Activated CD8-positive, alpha-beta T cell treated with anti-CD3 and anti-CD28 coated beads for 36 hours (primary cell): ENCODE measurements around the gene CDC14B. TPM values are rescaled to one million over a fixed set of nuclear protein-coding genes. Genes with fewer than 3 reads are reported as not detected.

Experiments used
- ATAC-seq: fragments of 200-7000 bp; cut with Tn5 transposase; one replicate; pipeline ENCODE4 v1.10.0; 2021; ENCODE audit warnings: mild to moderate bottlenecking, moderate library complexity
- CTCF ChIA-PET: fragments of 350-600 bp; sonication (Branson Sonifier 250); formaldehyde crosslinking; loops from one replicate; lab custom pipeline; 2021; ENCODE audit warnings: antibody characterized with exemption; lab: Charles Lee
- POLR2A ChIA-PET: fragments of 350-600 bp; sonication (Branson Sonifier 250); formaldehyde crosslinking; loops from one replicate; lab custom pipeline; 2021; ENCODE audit warnings: antibody characterized with exemption; lab: Charles Lee
- DNase-seq: peaks from one replicate; pipeline ENCODE4 v3.0.0-alpha.2; 2020
- H3K27ac Mint-ChIP-seq: one replicate; pipeline ENCODE4 v1.8.0; 2021; ENCODE audit warnings: mild to moderate bottlenecking, mixed read lengths
- H3K27me3 Mint-ChIP-seq: one replicate; pipeline ENCODE4 v1.8.0; 2021; ENCODE audit warnings: mixed read lengths
- H3K36me3 Mint-ChIP-seq: one replicate; pipeline ENCODE4 v1.8.0; 2021; ENCODE audit warnings: low read depth, mixed read lengths
- H3K4me1 Mint-ChIP-seq: one replicate; pipeline ENCODE4 v1.8.0; 2021; ENCODE audit warnings: low read depth, mixed read lengths
- H3K4me3 Mint-ChIP-seq: one replicate; pipeline ENCODE4 v1.8.0; 2021; ENCODE audit warnings: mild to moderate bottlenecking, moderate library complexity, mixed read lengths
- H3K9me3 Mint-ChIP-seq: one replicate; pipeline ENCODE4 v1.8.0; 2021; ENCODE audit warnings: mixed read lengths
- CTCF ChIP-seq: fragments of 200-600 bp; IDR thresholded peaks from one replicate; pipeline ENCODE4 v1.8.0; 2022; ENCODE audit warnings: antibody characterized with exemption, mild to moderate bottlenecking
- intact Hi-C: fragments of 100-400 bp; cut with micrococcal nuclease; formaldehyde crosslinking; loops from one replicate; pipeline ENCODE4 v1.10.0; 2022
- total RNA-seq, 2 experiments: library from RNA; stranded (reverse); gene quantifications; one replicate each; pipeline ENCODE4 v1.2.3, GENCODE V29; 2021

CDC14B gene
- total RNA-seq, 2 experiments from 2014 or later: 0.27 to 0.54 TPM

DNA sequence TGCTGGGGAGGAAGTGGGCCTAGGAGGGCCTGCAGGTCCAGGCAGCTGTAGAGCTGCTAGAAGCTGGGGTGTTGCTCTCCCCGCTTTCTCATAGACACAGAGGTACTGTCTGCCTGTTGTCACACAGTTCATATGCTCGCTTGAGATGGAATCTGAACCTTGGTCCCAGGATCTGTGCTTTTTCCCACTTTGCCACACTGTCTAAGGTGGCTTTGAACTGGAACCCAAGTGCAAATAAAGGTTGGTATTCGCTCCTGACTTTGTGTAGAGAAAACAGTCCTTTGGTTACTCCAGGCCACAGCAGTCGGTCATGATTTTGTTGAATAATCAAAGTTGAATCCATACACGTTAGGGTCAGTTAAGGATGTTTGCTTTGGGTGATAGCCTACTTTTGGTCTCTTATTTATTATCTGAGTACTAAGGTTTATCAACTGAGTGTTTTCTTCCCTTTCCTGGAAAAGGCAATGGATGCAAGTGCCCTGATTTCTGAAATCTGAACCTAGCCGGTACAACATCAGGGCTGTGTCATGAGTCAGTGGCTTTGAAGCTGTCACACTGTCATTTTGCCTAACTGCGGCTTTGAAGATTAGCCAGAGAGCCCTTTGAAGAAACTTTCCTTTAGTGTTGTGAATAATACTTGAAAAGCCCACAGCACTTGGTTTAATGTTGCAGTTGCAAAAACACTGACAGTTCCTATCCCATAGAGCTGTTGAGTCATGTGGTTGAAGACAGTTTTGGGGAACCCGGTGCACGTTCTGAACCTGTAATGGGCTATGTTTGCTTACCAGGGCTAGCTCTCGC, 128.4 kb downstream of the CDC14B start:
- intact Hi-C loops: no loop called here
- Mint-ChIP-seq H3K27ac (peak overlapping the region; percentile 65), H3K4me3 (no peak overlapping the region), H3K4me1 (peaks cover 9% of the 10 kb centered on the region), H3K9me3 (no peaks in the 10 kb centered on the region), H3K27me3 (no peaks in the 10 kb centered on the region), H3K36me3 (peaks cover 22% of the 10 kb centered on the region)
- DNase-seq (peak; percentile 51), ATAC-seq (peak; percentile 89)
- ChIA-PET POLR2A (interaction anchor here (1.0 kb wide), 1 partner anchor 13 kb away, joined by 4 read pairs; no protein-coding TSS in a partner anchor), CTCF (interaction anchor here (1.2 to 1.6 kb wide), 2 partner anchors 18 to 49 kb away, joined by 3 read pairs; no protein-coding TSS in a partner anchor)
- no peak for TF ChIP-seq CTCF

DNA sequence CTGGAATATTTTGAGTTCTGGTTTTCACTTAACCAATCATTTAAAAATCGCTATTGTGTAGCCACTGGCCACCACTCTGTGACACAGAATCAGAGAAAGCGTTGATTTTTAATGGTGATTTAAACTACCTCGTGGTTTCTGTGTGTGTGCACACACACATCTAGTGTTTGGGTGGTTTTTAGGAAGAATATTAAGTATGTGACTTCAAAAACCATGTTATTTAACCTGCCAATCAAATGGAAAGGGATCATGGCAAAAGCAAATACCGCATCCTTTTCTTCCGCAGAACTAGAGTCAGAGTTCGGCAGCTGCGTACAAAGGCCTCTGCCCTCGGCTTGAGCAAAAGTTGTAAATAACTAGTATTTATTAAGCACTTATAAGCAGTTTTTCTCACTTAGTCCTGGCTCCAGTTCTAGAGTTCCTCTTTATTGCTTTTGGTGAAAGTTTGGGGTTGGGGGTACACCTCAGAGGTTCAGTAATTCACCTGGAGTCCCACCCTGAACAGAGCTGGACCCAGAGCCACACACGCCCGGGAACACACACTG, 129.0 kb downstream of the CDC14B start:
- Mint-ChIP-seq H3K4me1 (peaks cover 10% of the 10 kb centered on the region), H3K36me3 (peaks cover 25% of the 10 kb centered on the region), H3K9me3 (no peaks in the 10 kb centered on the region), H3K27ac (no peak overlapping the region), H3K27me3 (no peaks in the 10 kb centered on the region), H3K4me3 (no peak overlapping the region)
- TF ChIP-seq CTCF: no peak
- intact Hi-C loops: no loop called here
- DNase-seq (no peak), ATAC-seq (no peak)
- POLR2A ChIA-PET: no interaction called here
- CTCF ChIA-PET: interaction anchor here (1.2 to 1.4 kb wide), 2 partner anchors 19 to 49 kb away, joined by 3 read pairs; no protein-coding TSS in a partner anchor

DNA sequence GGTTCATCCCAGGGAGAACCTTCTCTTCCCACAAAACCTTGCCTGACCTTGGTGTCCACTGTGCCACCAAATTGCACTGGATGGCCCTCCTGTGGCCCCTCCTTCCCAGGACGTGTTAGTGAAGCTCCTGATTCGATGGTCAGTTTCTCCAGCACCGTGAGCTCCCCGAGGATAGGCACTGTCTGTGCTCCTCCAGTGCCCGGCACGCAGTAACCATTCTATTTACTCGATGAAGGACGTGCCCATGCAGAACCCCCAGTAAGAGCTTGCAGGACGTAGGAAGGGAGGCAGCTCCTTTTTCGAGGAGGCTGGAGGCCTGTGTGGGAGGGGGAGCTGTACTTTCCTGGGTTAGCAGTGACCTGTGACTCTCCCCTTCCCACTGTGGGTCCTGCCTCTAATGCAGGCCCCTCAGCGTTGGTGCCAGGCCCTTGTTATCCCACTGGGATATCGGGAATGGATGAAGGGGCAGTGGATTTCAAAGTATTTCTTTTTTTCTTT, 130.1 kb downstream of the CDC14B start:
- peaks cover 13% of the 10 kb centered on the region for H3K4me1 Mint-ChIP-seq

GRCh38 chr9:96487949-96488348, 131.7 kb downstream of the CDC14B start:
- CTCF ChIA-PET: no interaction called here
- Mint-ChIP-seq H3K27ac (no peak overlapping the region), H3K4me3 (no peak overlapping the region), H3K4me1 (peaks cover 18% of the 10 kb centered on the region), H3K9me3 (no peaks in the 10 kb centered on the region), H3K36me3 (peaks cover 35% of the 10 kb centered on the region), H3K27me3 (no peaks in the 10 kb centered on the region)
- POLR2A ChIA-PET: no interaction called here
- ATAC-seq (no peak), DNase-seq (no peak)
- intact Hi-C loops: no loop called here
- TF ChIP-seq CTCF: no peak

More for the DNA sequence above, 130.1 kb downstream of the CDC14B start:
- no peak overlapping the region for H3K4me3 Mint-ChIP-seq
- DNase-seq (no peak), ATAC-seq (no peak)
- ChIA-PET CTCF (interaction anchor here (1.4 kb wide), 1 partner anchor 48 kb away, joined by 3 read pairs; no protein-coding TSS in a partner anchor), POLR2A (no interaction called here)
- intact Hi-C loops: no loop called here
- TF ChIP-seq CTCF: no peak
- H3K9me3 Mint-ChIP-seq: no peaks in the 10 kb centered on the region
- peaks cover 32% of the 10 kb centered on the region for H3K36me3 Mint-ChIP-seq
- no peaks in the 10 kb centered on the region for H3K27me3 Mint-ChIP-seq
- H3K27ac Mint-ChIP-seq: no peak overlapping the region

- no peak for TF ChIP-seq CTCF
- ATAC-seq (no peak), DNase-seq (no peak)
- Mint-ChIP-seq H3K9me3 (no peaks in the 10 kb centered on the region), H3K4me1 (peaks cover 18% of the 10 kb centered on the region), H3K4me3 (no peak overlapping the region), H3K27me3 (no peaks in the 10 kb centered on the region), H3K27ac (no peak overlapping the region), H3K36me3 (peaks cover 39% of the 10 kb centered on the region)
- ChIA-PET POLR2A (no interaction called here), CTCF (no interaction called here)
- intact Hi-C loops: no loop called here
Observed at GRCh38 chr9:96487029-96487396, 132.6 kb downstream of the CDC14B start.
